A549 (cell line): ENCODE measurements around the gene CRNKL1.

Source experiments
- CHD2 ChIP-seq: fragments of 150-350 bp; IDR thresholded peaks from 2 replicates; pipeline ENCODE4 v1.6.1; 2014; ENCODE audit warnings: low read length; ENCODE audit not compliant: partially characterized antibody
- CTCF ChIP-seq: fragments of >200 bp; sonication (Bioruptor Twin); formaldehyde crosslinking; IDR thresholded peaks from 3 replicates; pipeline ENCODE4 v1.5.1; 2016
- ESRRA ChIP-seq: fragments of 150-350 bp; IDR thresholded peaks from 2 replicates; pipeline ENCODE4 v1.6.1; 2014; ENCODE audit warnings: mild to moderate bottlenecking, low read length, borderline replicate concordance
- MAX ChIP-seq: IDR thresholded peaks from 2 replicates; pipeline ENCODE4 v1.6.1; 2012
- NFE2L2 ChIP-seq: fragments of 150-350 bp; conservative IDR thresholded peaks from 2 replicates; pipeline ENCODE4 v1.6.1; 2014; ENCODE audit warnings: low read length
- POLR2A ChIP-seq: IDR thresholded peaks from 2 replicates; pipeline ENCODE4 v1.6.1; 2012; ENCODE audit warnings: mild to moderate bottlenecking, low read length
- RAD21 ChIP-seq, 2 experiments: fragments of >200 bp in 1 of 2; sonication (Bioruptor Twin) in 1 of 2; formaldehyde crosslinking in 1 of 2; IDR thresholded peaks in 1 of 2; conservative IDR thresholded peaks in 1 of 2; 2 replicates in 1 of 2; 3 replicates in 1 of 2; pipeline ENCODE4 v1.6.1; 2012 to 2018; ENCODE audit warnings: inconsistent platforms in 1 of 2
- REST ChIP-seq: fragments of 200-600 bp; sonication (generic); IDR thresholded peaks from 2 replicates; pipeline ENCODE4 v1.6.1; 2016; ENCODE audit warnings: antibody characterized with exemption, mild to moderate bottlenecking, moderate library complexity
- SMC3 ChIP-seq: fragments of >200 bp; sonication (Bioruptor Twin); formaldehyde crosslinking; IDR thresholded peaks from 3 replicates; pipeline ENCODE4 v1.6.1; 2018; ENCODE audit warnings: inconsistent platforms
- TP53 ChIP-seq: fragments of 250-450 bp; sonication (Bioruptor Pico); IDR thresholded peaks from 2 replicates; pipeline ENCODE4 v1.5.0; 2021; ENCODE audit warnings: mild to moderate bottlenecking, moderate library complexity

GRCh38 chr20:20005342-20005741 lies 46.9 kb downstream of the CRNKL1 start:
- no peak for TF ChIP-seq POLR2A
- TF ChIP-seq MAX: no peak
- TF ChIP-seq CTCF: no peak
- no peak for TF ChIP-seq CHD2
- TF ChIP-seq REST: no peak
- TF ChIP-seq RAD21 (conservative IDR thresholded peaks at IDR 0.05 in 1 of 2, IDR thresholded peaks at IDR 0.05 in 1 of 2): no peak
- no peak for TF ChIP-seq ESRRA
- no peak for TF ChIP-seq TP53 (CRISPR knock-in tag)
- no peak for TF ChIP-seq SMC3
- TF ChIP-seq NFE2L2: no peak
